ENCODE data around the gene MICOS13.
A peak's percentile ranks its signal among the peaks of the same experiment; 100 is the strongest.

The MICOS13 gene

GRCh38 chr19:5680084-5680436 is 256 bp downstream of the MICOS13 start (continued):
- TF ChIP-seq ZNF449 (tag by site-specific recombination; IDR thresholded peaks at IDR 0.05) (no peak), ZBTB21 (tag by site-specific recombination; IDR thresholded peaks at IDR 0.05) (no peak), ZNF596 (tag by site-specific recombination; IDR thresholded peaks at IDR 0.05) (no peak), OSR2 (tag by site-specific recombination; IDR thresholded peaks at IDR 0.05) (no peak), ZNF157 (tag by site-specific recombination; IDR thresholded peaks at IDR 0.05) (no peak), CTCF (tag by site-specific recombination; IDR thresholded peaks at IDR 0.05) (peak; percentile 67; the same call in 1 of the 2 replicates), ZNF548 (tag by site-specific recombination; IDR thresholded peaks at IDR 0.05) (no peak), ZSCAN30 (tag by site-specific recombination; IDR thresholded peaks at IDR 0.05) (no peak), KLF9 (tag by site-specific recombination; IDR thresholded peaks at IDR 0.05; ENCODE audit: low read depth) (peak; percentile 60), KLF7 (tag by site-specific recombination; IDR thresholded peaks at IDR 0.05; ENCODE audit: borderline replicate concordance) (peak; percentile 60; the same call in 1 of the 2 replicates), ZNF624 (tag by site-specific recombination; IDR thresholded peaks at IDR 0.05) (no peak), ZNF394 (tag by site-specific recombination; IDR thresholded peaks at IDR 0.05; ENCODE audit: borderline replicate concordance) (no peak), MEIS1 (CRISPR knock-in tag; IDR thresholded peaks at IDR 0.05; ENCODE audit: borderline replicate concordance) (no peak), ZNF133 (tag by site-specific recombination; IDR thresholded peaks at IDR 0.05) (no peak), ZNF302 (tag by site-specific recombination; IDR thresholded peaks at IDR 0.05; ENCODE audit: low read depth) (no peak)

GRCh38 chr19:5679289-5680083 is 830 bp downstream of the MICOS13 start:
- ChIA-PET POLR2A (interaction anchor here (0.6 to 4.1 kb wide), 3 partner anchors 10 to 56 kb away, joined by 4 to 24 read pairs (median 4); partner anchors contain the start of genes RPL36 and SAFB), CTCF (no interaction called here)
- H3K9me3 ChIP-seq (ENCODE audit: control insufficient read depth, insufficient read depth, low read depth, low read length) = no peaks in the 10 kb centered on the region
- H3K4me1 ChIP-seq (ENCODE audit: control insufficient read depth, insufficient read depth, low read length) = no peaks in the 10 kb centered on the region
- H3K36me3 ChIP-seq (ENCODE audit: control insufficient read depth in 2 of 2, insufficient read depth in 1 of 2, low read length in 2 of 2) = peaks cover 0 to 6% of the 10 kb centered on the region in 2 experiments; a peak in 1 of 3 replicates
- H3K27ac ChIP-seq (ENCODE audit: extremely low read depth, low read depth, low read length) = peak overlapping the region; percentile 25; the same call in 1 of the 2 replicates
- H3K4me3 ChIP-seq (ENCODE audit: low read depth, low read length) = peak overlapping the region; percentile 94
- no peak for TF ChIP-seq ZNF792 (tag by site-specific recombination; IDR thresholded peaks at IDR 0.05)
- no peak for TF ChIP-seq ZNF645 (tag by site-specific recombination; IDR thresholded peaks at IDR 0.05)
- no peak for TF ChIP-seq KLF17 (tag by site-specific recombination; IDR thresholded peaks at IDR 0.05)
- no peak for TF ChIP-seq ZNF311 (tag by site-specific recombination; IDR thresholded peaks at IDR 0.05; ENCODE audit: borderline replicate concordance)
- no peak for TF ChIP-seq SP3 (tag by site-specific recombination; IDR thresholded peaks at IDR 0.05)
- no peak for TF ChIP-seq ZNF280D (tag by site-specific recombination; IDR thresholded peaks at IDR 0.05)
- no peak for TF ChIP-seq ZFP3 (tag by site-specific recombination; IDR thresholded peaks at IDR 0.05; ENCODE audit: low read depth)
- TF ChIP-seq ZNF362 (tag by site-specific recombination; IDR thresholded peaks at IDR 0.05) = no peak

All from HEK293 (cell line).